ENCODE data around the gene NAV2. TPM values are rescaled to one million over a fixed set of nuclear protein-coding genes. Genes with fewer than 3 reads are reported as not detected.

The NAV2 gene
- total RNA-seq, 1 experiment from 2014 or later: 63.5 TPM

- peaks cover 90% of the 10 kb centered on the region for H3K4me1 ChIP-seq
- CTCF ChIA-PET: interaction anchor here (1.0 to 1.8 kb wide), 5 partner anchors 8 to 78 kb away, joined by 3 to 13 read pairs (median 4); no protein-coding TSS in a partner anchor
- POLR2A ChIA-PET: interaction anchor here (1.3 kb wide), 1 partner anchor 17 kb away, joined by 3 read pairs; no protein-coding TSS in a partner anchor
- H3K4me1 Mint-ChIP-seq (ENCODE audit: low read depth, unreplicated experiment): peaks cover 71% of the 10 kb centered on the region
- peak overlapping the region; percentile 91 for H3K27ac Mint-ChIP-seq (ENCODE audit: unreplicated experiment)
- TSS peak; percentile 62 for BruUV-seq (replicated peaks)
- H3K9me3 Mint-ChIP-seq (ENCODE audit: unreplicated experiment): no peaks in the 10 kb centered on the region
- DNase-seq: no peak
- H3K9me3 ChIP-seq: no peaks in the 10 kb centered on the region
- H3K36me3 ChIP-seq (ENCODE audit: control insufficient read depth, insufficient read depth, low read length): no peaks in the 10 kb centered on the region
- TF ChIP-seq, protein P1, sequence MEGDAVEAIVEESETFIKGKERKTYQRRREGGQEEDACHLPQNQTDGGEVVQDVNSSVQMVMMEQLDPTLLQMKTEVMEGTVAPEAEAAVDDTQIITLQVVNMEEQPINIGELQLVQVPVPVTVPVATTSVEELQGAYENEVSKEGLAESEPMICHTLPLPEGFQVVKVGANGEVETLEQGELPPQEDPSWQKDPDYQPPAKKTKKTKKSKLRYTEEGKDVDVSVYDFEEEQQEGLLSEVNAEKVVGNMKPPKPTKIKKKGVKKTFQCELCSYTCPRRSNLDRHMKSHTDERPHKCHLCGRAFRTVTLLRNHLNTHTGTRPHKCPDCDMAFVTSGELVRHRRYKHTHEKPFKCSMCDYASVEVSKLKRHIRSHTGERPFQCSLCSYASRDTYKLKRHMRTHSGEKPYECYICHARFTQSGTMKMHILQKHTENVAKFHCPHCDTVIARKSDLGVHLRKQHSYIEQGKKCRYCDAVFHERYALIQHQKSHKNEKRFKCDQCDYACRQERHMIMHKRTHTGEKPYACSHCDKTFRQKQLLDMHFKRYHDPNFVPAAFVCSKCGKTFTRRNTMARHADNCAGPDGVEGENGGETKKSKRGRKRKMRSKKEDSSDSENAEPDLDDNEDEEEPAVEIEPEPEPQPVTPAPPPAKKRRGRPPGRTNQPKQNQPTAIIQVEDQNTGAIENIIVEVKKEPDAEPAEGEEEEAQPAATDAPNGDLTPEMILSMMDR (IDR thresholded peaks at IDR 0.05; ENCODE audit: insufficient read depth in 1 of 2, low read depth in 1 of 2, low read length in 1 of 2, severe bottlenecking in 1 of 2, unreplicated experiment in 1 of 2): no peak
- H3K4me3 ChIP-seq (ENCODE audit: low read depth, low read length): no peak overlapping the region
- peaks cover 22% of the 10 kb centered on the region for H3K36me3 Mint-ChIP-seq (ENCODE audit: insufficient read depth, unreplicated experiment)
- H3K4me3 Mint-ChIP-seq (ENCODE audit: unreplicated experiment): peak overlapping the region; percentile 70
- no peaks in the 10 kb centered on the region for H3K27me3 ChIP-seq (replicated peaks; ENCODE audit: control insufficient read depth, insufficient read depth, low read length)
- intact Hi-C loops (cut with micrococcal nuclease; ENCODE audit: unreplicated experiment): no loop called here
- no peaks in the 10 kb centered on the region for H3K27me3 Mint-ChIP-seq (ENCODE audit: insufficient read depth, unreplicated experiment)
Observed at GRCh38 chr11:20030472-20030871, 317.8 kb downstream of the NAV2 start.

- TF ChIP-seq, protein P1 (IDR thresholded peaks at IDR 0.05; ENCODE audit: insufficient read depth in 1 of 2, low read depth in 1 of 2, low read length in 1 of 2, severe bottlenecking in 1 of 2, unreplicated experiment in 1 of 2): no peak
- POLR2A ChIA-PET: interaction anchor here (1.3 kb wide), 1 partner anchor 18 kb away, joined by 3 read pairs; no protein-coding TSS in a partner anchor
- CTCF ChIA-PET: interaction anchor here (0.6 to 1.8 kb wide), 9 partner anchors 9 to 101 kb away, joined by 3 to 13 read pairs (median 4); no protein-coding TSS in a partner anchor
- H3K27me3 Mint-ChIP-seq (ENCODE audit: insufficient read depth, unreplicated experiment): no peaks in the 10 kb centered on the region
- Histone ChIP-seq H3K4me1 (peaks cover 92% of the 10 kb centered on the region), H3K4me3 (ENCODE audit: low read depth, low read length) (peak overlapping the region; percentile 16), H3K36me3 (ENCODE audit: control insufficient read depth, insufficient read depth, low read length) (no peaks in the 10 kb centered on the region), H3K9me3 (no peaks in the 10 kb centered on the region), H3K27me3 (replicated peaks; ENCODE audit: control insufficient read depth, insufficient read depth, low read length) (no peaks in the 10 kb centered on the region)
- H3K9me3 Mint-ChIP-seq (ENCODE audit: unreplicated experiment): no peaks in the 10 kb centered on the region
- peaks cover 31% of the 10 kb centered on the region for H3K36me3 Mint-ChIP-seq (ENCODE audit: insufficient read depth, unreplicated experiment)
- peak overlapping the region; percentile 91 for H3K27ac Mint-ChIP-seq (ENCODE audit: unreplicated experiment)
- H3K4me1 Mint-ChIP-seq (ENCODE audit: low read depth, unreplicated experiment): peaks cover 75% of the 10 kb centered on the region
- intact Hi-C loops (cut with micrococcal nuclease; ENCODE audit: unreplicated experiment): loop anchor here (1.0 kb wide), 5 partner anchors 10 to 79 kb away; no protein-coding TSS in a partner anchor
- peak; percentile 73 to 79 for DNase-seq
- no TSS peak for BruUV-seq (replicated peaks)
- peak overlapping the region; percentile 70 for H3K4me3 Mint-ChIP-seq (ENCODE audit: unreplicated experiment)
Observed at GRCh38 chr11:20031155-20032001, 318.7 kb downstream of the NAV2 start.

DNA sequence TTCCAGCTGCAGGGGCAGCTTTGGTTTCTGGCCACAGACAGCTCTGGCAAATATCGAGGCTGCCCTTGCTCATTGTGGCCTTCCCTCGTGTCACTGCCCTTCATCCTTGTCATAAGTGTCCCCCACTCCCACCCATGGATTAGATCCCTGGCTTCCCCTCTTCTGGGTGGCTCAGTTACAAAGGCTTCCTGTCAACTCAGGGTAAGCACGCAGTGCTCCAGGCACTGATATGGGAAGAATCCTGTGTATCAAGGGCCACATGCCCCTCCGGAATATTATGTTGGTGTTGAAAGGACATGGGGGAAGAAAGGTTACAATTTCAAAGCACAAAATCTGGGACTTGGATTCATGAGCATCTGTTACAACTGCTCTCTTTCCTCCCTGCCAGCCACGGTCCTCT lies 319.5 kb downstream of the NAV2 start:
- TF ChIP-seq, protein P1 (IDR thresholded peaks at IDR 0.05; ENCODE audit: insufficient read depth in 1 of 2, low read depth in 1 of 2, low read length in 1 of 2, severe bottlenecking in 1 of 2, unreplicated experiment in 1 of 2): no peak
- peak overlapping the region; percentile 70 for H3K4me3 Mint-ChIP-seq (ENCODE audit: unreplicated experiment)
- peak in 1 of 2 experiments; percentile 23 for DNase-seq
- no peak overlapping the region for H3K4me3 ChIP-seq (ENCODE audit: low read depth, low read length)
- no peaks in the 10 kb centered on the region for H3K36me3 ChIP-seq (ENCODE audit: control insufficient read depth, insufficient read depth, low read length)
- intact Hi-C loops (cut with micrococcal nuclease; ENCODE audit: unreplicated experiment): no loop called here
- H3K27me3 Mint-ChIP-seq (ENCODE audit: insufficient read depth, unreplicated experiment): no peaks in the 10 kb centered on the region
- H3K27ac Mint-ChIP-seq (ENCODE audit: unreplicated experiment): peak overlapping the region; percentile 91
- H3K27me3 ChIP-seq (replicated peaks; ENCODE audit: control insufficient read depth, insufficient read depth, low read length): no peaks in the 10 kb centered on the region
- CTCF ChIA-PET: interaction anchor here (0.7 to 1.8 kb wide), 4 partner anchors 46 to 96 kb away, joined by 3 to 13 read pairs (median 4); no protein-coding TSS in a partner anchor
- BruUV-seq (replicated peaks): no TSS peak
- POLR2A ChIA-PET: no interaction called here
- no peaks in the 10 kb centered on the region for H3K9me3 Mint-ChIP-seq (ENCODE audit: unreplicated experiment)
- no peaks in the 10 kb centered on the region for H3K9me3 ChIP-seq
- H3K4me1 ChIP-seq: peaks cover 94% of the 10 kb centered on the region
- H3K36me3 Mint-ChIP-seq (ENCODE audit: insufficient read depth, unreplicated experiment): peaks cover 35% of the 10 kb centered on the region
- H3K4me1 Mint-ChIP-seq (ENCODE audit: low read depth, unreplicated experiment): peaks cover 83% of the 10 kb centered on the region
